Posterior cingulate gyrus (tissue), 11 donors: ENCODE data around the gene HOXA6.

ENCODE experiments used
- DNase-seq, 10 donors: peaks; one replicate each; pipeline versions ENCODE4 v3.0.0 to v3.0.0-alpha.2; 2020 to 2021; ENCODE audit warnings: mixed read lengths in 3 of 10
- intact Hi-C: fragments of 100-400 bp; cut with DNase I; formaldehyde crosslinking; loops from one replicate; pipeline ENCODE4 v1.15.1; 2023

HOXA6 gene

DNA sequence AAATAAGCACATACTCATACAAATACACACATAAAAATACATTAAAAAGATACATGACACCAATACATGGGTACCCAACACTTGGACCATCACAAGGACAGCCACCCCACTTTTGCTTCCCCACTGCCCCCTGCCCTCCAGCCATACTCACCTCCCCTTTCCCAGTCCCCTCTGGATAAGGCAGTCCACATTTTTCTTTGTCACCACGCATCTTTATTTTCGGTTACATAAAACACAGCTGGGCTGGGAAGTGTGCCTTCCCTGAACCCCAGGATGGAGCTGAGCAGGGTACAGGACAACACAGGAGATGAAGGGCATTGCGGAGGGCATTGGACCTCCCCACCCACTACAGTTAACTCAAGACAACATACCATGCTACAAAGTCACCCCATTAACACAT lies 6.0 kb upstream of the HOXA6 start:
- DNase-seq = peak in 2 of 10 donors; percentile 0 to 16
- intact Hi-C loops = no loop called here

DNA sequence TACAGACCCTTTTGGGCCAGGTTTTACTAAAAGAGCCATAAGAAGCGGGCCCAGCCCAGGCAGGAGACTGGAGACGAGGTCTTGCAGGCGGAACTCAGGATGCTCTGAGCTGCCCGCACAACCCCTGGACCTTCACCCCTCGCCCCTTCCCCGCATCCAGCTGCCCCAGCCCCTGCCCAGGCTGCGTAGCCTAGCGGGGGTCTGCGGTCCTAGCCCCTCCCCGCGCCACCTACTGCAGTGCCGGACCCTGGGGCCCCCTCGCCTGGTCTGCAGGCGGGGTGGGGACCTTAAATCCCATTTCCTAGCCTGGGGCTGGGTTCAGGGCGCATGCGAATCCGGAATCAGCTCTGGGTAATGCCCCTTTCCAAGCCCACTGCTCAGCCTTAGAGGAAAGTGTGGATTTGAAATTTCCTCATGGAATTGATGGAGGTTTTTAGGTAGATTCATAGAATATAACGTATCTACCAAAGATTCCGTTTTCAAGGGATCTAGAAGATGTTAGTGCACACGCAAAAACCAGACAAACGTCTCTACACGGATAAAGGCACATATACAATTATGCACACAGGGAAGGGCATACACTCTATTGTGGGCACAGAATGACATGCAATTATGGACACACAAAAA lies 5.4 kb upstream of the HOXA6 start:
- intact Hi-C loops = no loop called here
- DNase-seq = peak in 1 of 10 donors; percentile 65

DNA sequence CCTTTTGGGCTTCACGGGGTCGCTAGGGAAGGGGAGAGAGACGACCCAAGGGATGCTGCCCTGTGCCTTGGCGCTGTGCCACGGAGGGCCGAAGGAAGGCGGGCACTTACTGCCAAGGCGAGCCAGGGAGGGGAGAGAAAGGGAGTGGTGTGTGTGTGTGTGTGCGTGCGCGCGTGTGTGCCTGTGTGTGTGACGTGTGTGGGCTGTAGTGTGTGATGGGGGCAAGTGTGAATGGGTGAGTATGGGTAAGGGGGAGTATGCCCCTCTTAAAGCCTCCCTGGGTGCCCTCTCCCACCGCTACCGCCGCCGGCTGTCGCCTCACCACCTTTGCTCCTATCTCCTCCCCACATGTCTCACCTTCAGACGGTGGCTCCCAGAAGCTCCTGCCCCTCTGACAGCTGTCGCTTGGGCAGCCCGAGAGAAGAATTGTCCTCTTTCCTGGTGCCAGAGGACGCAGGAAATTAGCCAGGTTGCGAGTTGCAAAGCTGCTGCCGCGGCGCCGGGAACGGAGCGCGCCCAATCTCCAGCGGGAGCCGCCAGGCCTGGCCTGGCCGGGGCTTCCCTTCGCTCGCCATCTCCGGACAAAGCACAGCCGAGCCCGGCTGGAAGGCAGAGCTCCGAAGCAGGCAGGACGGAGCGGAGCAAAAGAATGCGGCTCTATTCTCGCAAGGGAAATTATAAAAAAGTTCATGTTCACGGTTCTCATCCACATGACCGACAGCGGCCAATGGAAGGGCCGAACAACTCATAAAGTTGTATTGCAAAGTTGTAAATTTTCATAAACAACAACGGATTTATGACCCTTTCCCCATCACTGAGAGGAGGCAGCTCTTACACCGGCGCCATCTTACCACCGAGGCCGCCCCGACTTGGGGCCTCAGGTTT lies 4.6 kb upstream of the HOXA6 start, which contains the start of gene HOXA3:
HOXA3 (minus strand) TSS at position 653 of the 885 bp plus-strand sequence. CDS start 41,943 bp downstream, outside the sequence.
- intact Hi-C loops = no loop called here
- peak in 3 of 10 donors; percentile 9 to 80 (median 29) for DNase-seq

DNA sequence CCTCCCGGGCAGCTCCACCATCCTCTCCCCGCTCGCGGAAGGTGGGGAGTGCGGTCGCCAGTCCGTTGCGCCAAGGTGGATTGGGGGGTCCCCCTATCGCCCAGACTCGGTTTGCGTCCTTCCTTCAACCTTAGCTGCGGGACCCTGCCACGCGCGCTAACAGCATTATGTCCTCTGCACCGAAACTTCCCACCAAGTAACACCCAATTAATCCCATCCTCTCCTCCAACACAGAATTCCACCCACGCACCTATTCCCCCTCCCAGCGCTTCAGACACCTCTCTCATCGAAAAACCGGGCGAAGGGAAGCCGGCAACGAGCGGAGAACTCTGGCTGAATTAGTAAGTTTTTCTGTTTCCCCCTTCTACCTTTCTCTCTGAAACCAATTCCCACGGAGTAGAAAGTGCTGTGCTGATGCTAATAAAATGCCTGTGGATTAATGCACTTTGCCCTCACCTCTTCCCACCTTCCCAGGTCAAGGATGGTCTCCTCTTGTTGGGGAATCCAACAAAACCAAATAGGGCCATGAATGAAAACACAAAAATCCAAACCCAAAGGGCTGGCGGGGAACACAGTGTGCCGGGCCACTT lies 3.9 kb upstream of the HOXA6 start:
- intact Hi-C loops = no loop called here

DNA sequence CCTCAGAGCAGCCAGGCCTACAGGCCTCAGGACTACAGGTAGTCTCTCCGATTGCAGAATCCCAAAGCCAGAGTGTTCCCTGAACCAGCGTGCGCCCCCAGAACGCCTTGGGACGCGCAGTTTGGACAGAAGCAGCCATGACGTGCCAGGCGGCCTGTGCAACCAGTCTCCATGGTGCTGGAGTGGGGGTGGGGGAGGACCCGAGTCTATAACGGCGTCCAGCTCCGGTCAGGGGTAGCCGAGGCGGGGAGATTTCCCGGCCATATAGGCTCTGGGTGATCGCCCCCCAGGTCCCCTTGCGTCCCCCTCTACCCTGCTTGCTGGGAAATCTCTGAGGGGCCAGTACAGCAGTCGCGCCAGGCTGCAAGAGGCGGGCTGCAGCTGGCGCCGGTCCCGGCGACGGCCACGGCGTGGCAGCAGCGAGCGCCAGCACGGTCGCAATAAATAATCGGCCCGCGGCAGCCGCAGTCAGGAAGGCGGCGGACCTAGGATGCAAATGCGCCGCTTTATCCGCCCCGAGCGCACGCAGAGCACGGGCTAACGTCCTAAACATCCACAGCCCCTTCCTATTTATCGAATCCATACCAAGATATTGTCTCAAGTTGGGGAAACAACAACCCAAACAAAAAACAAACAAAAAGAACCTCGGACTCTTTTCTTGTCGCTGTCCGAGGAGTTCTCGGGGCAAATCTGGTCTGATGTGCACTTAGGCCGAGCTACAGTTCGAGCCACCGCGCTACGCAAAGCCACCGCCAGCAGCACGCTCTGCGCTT lies 3.2 kb upstream of the HOXA6 start:
- peak in 7 of 10 donors; percentile 28 to 85 (median 52) for DNase-seq
- intact Hi-C loops = no loop called here

More for the DNA sequence above, 3.9 kb upstream of the HOXA6 start:
- DNase-seq = peak in 2 of 10 donors; percentile 13 to 69

DNA sequence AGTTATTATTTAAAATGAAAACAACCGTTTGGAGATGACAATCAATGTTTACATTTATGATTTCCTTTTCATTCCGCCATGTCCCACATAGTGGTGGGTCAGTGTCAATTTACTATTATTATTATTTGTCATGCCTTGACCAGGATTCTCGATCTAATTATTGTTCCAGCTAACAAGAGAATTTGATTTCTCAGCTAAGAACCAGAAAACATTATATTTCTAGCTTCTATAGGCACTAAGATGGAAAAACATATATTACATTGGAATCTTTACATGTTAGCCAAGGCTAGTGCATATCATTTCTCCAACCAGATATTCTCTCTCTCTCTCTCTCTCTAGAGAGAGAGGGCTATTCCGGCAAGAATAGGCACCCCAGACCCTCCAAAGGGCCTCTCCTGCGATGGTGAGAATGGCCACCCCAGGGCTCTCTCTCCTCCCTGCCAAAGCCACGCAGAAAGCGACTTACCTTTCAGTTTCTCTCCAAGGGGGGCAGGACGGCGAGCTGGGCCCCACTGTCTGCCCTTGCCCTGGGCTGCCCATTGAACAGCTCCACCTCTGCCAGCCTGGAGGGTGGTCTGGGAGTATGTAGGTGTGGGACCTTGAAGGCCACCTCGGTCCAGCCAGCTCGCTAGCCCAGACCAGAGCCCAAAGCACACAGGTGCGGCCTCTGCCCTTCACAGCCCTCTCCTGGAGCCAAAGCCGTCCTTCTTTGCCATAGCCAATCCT lies 2.4 kb upstream of the HOXA6 start:
- DNase-seq = peak in 3 of 10 donors; percentile 5 to 55 (median 38)
- intact Hi-C loops = no loop called here

DNA sequence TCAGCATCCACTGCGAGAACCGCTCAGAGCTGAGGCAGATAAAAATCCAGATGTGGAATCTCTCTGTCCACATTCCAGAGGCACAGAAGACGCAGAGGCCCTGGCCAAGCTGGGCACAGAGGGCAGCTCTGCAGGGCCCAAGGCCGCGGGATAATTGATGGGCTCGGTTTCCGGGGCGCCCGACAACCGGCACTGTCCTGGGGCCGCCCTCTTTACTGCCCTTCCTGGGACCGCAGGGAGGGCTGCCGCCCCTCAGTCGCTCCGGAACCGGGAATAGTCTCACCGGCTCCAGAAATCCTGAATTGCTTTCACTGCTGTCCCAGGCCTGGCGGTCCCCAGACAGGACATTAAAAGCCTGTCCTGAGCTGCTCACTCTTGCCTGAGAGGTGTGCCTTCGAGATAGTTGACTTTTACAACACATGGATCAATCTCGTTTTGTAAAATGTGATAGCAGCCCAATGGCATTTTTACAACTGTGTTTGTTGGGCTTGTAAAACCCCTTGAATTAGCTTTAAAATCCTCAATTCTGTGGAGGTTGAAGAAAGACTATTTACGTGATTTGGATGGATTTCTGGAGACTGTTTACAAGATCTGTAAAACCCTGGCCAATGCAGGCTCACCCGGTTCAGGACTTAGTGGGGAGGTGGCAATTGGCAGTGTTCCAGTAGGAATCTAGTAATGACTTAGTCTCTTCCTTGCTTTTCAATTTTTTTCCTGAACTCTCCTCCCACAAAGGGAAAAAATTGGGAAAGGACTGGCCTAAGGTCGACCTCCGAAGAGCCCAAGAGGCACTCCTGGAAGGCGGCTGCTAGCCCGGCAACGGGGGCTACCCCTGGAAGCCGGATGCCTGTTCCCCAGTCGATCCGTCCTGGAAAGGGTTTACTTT lies 1.4 kb upstream of the HOXA6 start:
- DNase-seq = peak in 2 of 10 donors; percentile 62 to 67
- intact Hi-C loops = no loop called here

DNA sequence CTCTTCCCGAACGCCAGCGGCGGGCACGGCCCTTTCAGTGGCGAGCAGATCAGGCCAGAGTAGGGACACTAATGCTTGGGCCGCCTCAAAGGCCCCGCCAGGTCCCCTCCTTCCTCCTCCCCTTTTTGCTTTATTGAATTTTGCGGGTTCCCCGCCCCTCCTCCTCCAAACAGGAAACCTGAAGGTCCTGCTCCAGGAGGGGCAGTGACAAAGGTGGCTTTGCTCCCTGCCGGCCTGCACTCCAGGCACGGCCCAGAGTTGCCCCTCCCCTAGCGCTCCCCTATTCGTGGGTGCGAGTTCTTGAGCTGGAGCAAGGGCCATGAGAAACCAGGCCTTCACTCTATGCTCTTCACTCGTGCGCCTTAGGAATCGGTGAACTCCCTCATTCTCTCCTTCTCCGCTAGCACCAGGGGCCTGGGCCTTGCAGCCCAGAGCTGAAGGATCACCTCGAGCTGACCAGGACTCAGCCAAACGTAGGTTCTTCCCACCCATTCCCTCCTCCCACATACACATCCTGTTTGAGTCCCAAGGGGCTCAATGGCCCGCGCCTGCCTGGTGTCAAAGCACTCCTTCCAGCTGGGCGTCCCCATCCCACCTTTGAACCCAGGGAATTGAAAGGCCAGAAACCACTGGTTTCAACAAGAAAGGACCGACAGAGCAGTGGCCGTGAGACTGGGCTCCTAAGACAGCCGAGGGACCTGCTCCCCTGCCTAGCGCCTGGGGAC lies 619 bp upstream of the HOXA6 start:
- peak in 4 of 10 donors; percentile 8 to 75 (median 41) for DNase-seq
- intact Hi-C loops = no loop called here

DNA sequence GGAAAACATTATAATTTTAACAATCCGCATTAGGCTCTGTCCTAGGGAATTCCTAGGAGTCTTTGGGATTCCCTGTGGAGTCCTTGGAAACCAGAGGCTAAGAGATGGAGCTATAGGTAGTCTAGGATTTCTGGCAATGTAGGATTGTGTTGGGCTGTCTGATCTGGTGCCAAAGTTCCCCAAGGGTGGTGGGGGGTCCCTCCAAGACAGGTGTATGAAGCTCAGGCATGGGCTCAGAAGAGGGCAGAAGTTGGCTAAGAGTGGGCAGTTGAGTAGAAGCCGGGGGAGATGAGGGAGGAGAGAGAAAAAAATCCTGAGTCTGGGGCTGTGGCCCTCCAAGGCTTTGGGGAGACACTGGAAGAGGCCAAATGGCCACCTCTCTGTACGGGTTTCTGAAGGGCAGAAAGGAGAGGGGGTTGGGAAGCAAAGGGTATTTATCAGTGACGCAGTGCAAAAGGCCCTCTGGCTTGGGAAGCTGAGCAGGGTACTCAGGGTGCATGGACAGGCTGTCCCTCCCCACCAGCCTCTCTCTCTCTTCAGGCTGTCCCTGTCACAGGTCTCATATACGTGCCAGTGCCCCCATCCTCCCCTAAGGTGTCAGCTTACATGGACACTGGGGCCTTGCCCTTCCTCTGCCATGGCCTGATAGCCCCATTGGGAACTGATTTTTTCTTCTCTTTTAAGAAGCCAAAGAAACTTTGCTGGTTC lies 929 bp downstream of the HOXA6 start:
- intact Hi-C loops = no loop called here

DNA sequence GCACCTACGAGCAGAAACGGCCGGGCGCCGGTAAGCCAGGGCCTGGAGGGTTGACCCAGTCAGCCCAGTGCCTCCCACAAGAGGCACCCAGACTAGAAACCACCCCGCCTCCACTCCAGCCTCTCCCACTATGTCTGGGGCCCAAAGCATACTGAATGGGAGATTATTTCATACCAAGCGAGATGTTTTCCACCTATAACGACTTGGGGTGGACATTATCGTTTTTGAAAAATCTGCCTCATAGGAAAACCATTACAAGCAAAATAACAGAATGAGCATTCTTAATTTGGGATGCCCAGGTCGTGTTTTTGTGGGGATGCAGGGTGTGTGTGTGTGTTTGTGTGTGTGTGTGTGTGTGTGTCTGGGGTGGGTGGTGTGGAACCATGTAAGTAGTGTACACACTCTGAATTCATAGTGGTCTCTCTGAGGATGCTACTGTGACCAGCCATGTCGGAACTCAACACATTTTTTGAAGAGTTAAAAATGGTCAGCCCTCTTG lies 1.6 kb downstream of the HOXA6 start:
- DNase-seq = peak in 2 of 10 donors; percentile 64 to 75
- intact Hi-C loops = no loop called here

More for the DNA sequence above, 929 bp downstream of the HOXA6 start:
- DNase-seq = peak in 2 of 10 donors; percentile 10 to 42

DNA sequence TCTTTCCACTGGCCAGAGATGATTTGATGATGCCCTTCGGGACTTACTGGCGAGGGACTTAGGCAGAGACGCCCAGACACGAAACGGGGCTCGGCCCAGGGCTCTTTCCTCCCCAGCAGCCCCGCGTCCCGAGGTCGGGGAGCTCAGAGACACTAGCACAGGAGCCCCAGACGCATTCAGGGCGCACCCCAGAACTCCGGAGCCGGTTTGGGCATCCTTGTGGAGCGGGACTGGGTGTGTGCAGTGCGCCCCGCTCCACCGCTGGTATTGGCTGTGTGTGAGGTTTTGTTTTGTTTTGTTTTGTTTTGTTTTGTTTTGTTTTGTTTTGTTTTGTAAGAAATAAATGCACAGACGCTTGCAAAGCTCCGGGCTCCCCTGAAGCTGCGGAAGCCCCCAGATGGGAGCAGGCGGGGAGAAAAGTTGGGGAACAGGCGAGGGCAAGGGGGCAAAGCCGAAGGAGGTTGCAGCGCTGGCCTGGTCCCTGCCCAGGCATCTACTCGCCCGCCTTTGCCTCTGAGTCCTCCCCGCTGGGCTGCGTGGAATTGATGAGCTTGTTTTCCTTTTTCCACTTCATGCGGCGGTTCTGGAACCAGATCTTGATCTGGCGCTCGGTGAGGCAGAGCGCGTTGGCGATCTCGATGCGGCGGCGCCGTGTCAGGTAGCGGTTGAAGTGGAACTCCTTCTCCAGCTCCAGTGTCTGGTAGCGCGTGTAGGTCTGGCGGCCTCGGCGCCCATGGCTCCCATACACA lies 2.2 kb downstream of the HOXA6 start:
- peak in 2 of 10 donors; percentile 10 to 28 for DNase-seq
- intact Hi-C loops = no loop called here

DNA sequence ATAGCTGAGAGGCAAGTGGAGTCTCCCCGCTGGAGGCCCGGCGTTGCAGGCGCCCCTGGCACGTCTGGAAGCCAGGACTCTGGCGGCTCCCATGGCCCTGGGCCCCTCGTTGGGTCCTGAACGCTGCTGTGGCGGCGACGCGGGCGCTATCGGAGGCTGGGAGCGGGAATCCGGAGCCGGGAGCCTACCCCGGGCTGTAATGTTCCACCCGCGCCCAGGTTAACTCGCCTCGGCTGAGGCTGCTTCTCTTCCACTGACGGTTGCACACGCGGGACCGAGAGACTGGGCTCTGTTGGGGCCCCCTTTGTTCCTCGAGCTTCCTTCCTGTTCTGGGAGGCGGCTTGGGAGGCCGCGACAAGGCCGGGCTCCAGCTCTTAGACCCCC lies 2.8 kb downstream of the HOXA6 start:
- DNase-seq = peak in 1 of 10 donors; percentile 35
- intact Hi-C loops = no loop called here

DNA sequence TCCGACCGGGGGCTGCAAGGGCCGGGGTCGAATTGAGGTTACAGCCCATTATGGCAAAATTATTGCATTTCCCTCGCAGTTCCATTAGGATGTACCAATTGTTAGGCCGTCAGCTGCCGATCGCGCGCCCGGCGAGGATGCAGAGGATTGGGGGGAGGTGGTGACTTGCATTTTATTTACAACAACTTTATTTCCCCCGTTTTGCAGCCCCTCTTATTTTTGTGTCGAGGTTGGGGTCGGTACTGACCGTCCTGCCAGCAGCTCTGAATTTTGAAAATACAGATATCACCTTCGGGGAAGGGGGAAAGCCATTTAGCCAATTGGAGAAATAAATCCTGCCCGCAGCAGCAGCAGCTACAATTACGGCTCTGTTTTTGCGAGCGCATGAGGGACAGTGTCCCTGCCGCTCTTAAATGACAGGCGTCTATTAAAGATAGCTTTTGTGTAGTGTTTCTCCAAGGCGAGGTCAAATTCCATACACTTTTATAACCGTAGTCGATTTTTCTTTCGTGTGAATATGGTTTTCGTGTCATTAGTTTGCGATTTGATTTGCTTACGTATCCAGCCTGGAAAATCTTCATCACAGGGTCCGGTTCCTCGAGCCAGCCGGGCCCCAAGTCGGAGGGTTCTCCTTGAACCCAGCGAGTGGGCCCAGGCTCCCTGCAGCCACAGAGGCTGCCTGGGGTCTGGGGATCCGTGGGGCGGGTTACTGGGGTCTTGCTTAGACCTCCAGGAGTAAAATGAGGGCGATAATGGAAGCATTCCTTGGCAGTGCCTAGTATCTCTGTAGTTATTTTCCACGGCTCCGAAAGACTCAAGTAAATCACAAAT lies 3.4 kb downstream of the HOXA6 start:
- intact Hi-C loops = no loop called here
- DNase-seq = peak in 1 of 10 donors; percentile 52

DNA sequence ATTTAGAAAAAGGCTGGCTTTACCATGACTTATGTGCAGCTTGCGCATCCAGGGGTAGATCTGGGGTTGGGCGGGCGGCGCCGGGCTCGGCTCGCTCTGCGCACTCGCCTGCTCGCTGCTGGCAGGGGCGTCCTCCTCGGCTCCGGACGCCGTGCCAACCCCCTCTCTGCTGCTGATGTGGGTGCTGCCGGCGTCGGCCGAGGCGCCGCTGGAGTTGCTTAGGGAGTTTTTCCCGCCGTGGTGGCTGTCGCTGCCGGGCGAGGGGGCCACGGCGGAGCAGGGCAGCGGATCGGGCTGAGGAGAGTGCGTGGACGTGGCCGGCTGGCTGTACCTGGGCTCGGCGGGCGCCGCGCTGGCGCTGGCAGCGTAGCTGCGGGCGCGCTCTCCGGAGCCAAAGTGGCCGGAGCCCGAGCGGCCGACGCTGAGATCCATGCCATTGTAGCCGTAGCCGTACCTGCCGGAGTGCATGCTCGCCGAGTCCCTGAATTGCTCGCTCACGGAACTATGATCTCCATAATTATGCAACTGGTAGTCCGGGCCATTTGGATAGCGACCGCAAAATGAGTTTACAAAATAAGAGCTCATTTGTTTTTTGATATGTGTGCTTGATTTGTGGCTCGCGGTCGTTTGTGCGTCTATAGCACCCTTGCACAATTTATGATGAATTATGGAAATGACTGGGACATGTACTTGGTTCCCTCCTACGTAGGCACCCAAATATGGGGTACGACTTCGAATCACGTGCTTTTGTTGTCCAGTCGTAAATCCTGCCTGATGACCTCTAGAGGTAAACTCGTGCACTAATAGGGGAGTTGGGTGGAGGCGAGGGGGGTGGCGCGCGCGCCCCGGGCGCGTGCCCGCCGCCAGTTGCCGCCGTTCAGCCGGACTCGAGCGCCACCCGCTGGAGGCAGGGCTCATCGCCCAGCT lies 4.3 kb downstream of the HOXA6 start, which contains the start of gene HOXA5:
HOXA5 (minus strand) TSS at position 659 of the 927 bp plus-strand sequence; CDS start at position 585, 74 bp downstream.
- intact Hi-C loops = no loop called here

More for the DNA sequence above, 4.3 kb downstream of the HOXA6 start, which contains the start of gene HOXA5:
- DNase-seq = peak in 1 of 10 donors; percentile 64
